Activated CD8-positive, alpha-beta memory T cell treated with anti-CD3 and anti-CD28 coated beads, Interleukin-2, amount 50 U/mL, for 24 hours (primary cell): ENCODE measurements around the gene F11R.
A peak's percentile ranks its signal among the peaks of the same experiment; 100 is the strongest.
"Not testable (repeated sequence)": the region's sequence is repeated elsewhere in the genome, so short reads cannot be mapped to it uniquely, and the experiment has no call there.

Source experiments
- DNase-seq: peaks from one replicate; pipeline ENCODE4 v3.0.0-alpha.2; 2020; ENCODE audit errors: extremely low read depth

Gene F11R

GRCh38 chr1:160971618-160972056, 49.3 kb downstream of the F11R start:
- peak; percentile 15 for DNase-seq

DNA sequence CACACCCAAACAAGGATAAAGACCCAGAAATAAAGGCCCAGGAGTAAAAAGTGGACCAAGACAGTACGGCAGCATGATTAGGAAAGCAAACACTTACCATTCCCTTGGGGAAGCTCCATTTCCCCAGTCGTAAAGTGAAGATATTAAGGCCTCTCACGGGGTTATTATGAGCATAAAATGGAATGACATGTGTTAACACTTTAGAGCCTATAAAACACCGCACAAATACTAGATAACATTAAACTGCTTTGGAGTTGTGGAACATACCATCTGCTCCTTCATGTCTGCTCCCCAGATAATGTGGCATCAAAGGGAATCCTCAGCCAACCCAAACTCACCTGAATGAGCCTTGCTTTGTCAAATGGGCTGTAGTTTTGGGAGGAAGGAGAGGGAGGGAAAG, 57.4 kb downstream of the F11R start:
- DNase-seq: no peak

- no peak for DNase-seq
Observed at GRCh38 chr1:160961419-160961818, 59.5 kb downstream of the F11R start.

GRCh38 chr1:160956966-160957365, 64.0 kb downstream of the F11R start:
- no peak for DNase-seq

GRCh38 chr1:160954158-160955104, 66.5 kb downstream of the F11R start, which contains the start of gene ITLN2:
ITLN2 (minus strand) TSS chr1:160954809; CDS start chr1:160954741, 68 bp downstream.
- no peak for DNase-seq

- DNase-seq: no peak
Observed at GRCh38 chr1:160953030-160953429, 67.9 kb downstream of the F11R start.

DNA sequence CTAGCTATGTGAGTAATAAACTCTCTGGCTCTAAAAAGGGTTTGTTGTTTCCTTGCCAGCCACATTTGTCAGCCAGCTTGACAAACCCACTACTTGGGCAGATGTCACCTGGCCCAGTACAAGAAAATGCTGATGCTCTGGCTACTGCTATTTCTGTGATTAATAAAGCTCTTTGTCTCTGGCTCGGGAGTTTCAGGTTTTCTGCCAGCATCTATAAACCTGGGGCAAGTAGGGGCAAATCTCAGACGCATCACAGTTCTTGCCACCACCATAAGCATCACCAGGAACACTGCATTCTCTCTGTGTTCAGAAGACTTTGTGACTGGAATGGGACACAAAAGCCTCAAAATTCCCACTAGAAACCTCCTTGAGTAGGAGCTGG, 68.8 kb downstream of the F11R start:
- DNase-seq: no peak

DNA sequence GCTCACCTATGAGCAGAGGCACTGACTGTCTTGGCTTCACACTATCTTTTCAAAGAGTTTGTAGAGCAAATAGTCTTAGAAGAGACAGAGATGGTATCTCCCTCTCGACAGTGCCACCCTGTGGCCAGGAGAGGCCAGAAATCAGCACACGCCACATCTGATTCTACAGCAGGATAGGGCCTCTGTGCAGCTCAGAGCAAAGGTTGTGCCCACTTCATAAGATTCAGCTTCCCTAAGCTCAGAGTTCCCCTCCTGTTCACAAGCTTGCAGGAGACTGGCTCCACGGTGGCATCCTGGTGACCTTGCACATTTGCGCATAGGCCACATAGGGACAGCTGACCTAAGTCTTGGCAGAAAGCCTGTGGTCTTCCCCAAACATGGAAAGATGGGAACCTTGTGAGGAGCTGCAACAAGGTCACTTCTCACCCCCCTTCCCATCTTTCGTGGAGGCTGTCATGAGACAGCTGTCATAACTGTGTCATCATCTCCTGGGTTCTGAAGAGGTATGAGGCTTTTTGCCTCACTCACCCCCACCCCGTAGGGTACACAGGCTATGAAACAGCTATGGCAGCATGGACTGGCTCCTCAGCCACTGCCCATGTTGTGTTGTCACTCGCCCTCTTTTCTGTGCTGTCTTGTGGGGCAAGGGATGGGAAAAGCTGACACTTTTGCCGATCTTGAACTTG, 69.4 kb downstream of the F11R start:
- DNase-seq: peak; percentile 21

GRCh38 chr1:160950657-160951056, 70.3 kb downstream of the F11R start:
- DNase-seq: no peak

GRCh38 chr1:160949881-160950280, 71.1 kb downstream of the F11R start:
- no peak for DNase-seq

GRCh38 chr1:160949216-160949880, 71.6 kb downstream of the F11R start:
- not testable (repeated sequence) for DNase-seq

DNA sequence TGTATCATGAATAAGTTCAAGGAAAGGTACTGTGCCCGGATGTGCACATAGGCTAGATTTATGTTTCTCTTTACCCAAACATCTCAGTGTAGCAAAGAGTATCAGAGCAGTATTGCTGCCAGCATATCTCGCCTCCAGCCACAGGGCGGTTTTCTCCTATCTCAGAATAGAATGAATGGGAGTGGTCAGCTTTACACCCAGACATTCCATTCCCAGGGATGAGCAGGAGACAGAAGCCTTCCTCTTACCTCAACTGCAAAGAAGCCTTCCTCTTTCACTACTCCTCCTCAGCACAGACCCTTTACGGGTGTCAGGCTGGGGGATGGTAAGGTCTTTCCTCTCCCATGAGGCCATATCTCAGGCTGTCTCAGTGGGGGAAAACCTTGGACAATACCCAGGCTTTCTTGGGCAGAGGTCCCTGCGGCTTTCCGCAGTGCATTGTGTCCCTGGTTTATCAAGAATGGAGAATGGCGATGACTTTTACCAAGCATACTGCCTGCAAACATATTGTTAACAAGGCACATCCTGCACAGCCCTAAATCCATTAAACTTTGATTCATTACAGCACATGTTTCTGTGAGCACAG, 73.7 kb downstream of the F11R start:
- DNase-seq: not testable (repeated sequence)

DNA sequence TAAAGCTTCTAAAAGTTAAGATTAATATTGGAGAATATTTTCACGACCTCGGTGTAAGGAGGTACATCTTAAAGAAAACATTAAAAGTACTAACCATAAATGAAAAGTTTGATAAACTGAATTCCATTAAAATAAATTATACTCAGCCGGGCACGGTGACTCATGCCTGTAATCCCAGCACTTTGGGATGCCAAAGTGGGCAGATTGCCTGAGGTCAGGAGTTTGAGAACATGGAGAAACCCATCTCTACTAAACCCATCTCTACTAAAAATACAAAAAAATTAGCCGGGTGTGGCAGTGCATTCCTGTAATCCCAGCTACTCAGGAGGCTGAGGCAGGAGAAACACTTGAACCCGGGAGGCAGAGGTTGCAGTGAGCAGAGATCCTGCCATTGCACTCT, 75.1 kb downstream of the F11R start:
- DNase-seq: not testable (repeated sequence)
